Measurements from ENCODE around the gene SYDE1. TPM values are rescaled to one million over a fixed set of nuclear protein-coding genes. Genes with fewer than 3 reads are reported as not detected.

The SYDE1 gene
- total and polyA plus RNA-seq, 2 donors (not counting 1 experiment from before 2014, with no cell fraction given): not detected

GRCh38 chr19:15118248-15118647, 11.0 kb downstream of the SYDE1 start:
- no peaks in the 10 kb centered on the region for H3K27me3 ChIP-seq (replicated peaks in 1 of 4; ENCODE audit: control extremely low read depth in 1 of 4, control insufficient read depth in 3 of 4, insufficient read depth in 4 of 4, low read length in 3 of 4)
- no peak overlapping the region for H3K27ac Mint-ChIP-seq
- peaks cover 0 to 7% (median 0%) of the 10 kb centered on the region in 3 donors for H3K9me3 ChIP-seq (ENCODE audit: control extremely low read depth in 1 of 3, control insufficient read depth in 2 of 3, insufficient read depth in 1 of 3, low read length in 2 of 3)
- H3K27me3 Mint-ChIP-seq: no peaks in the 10 kb centered on the region
- ChIA-PET CTCF (no interaction called here), POLR2A (no interaction called here)
- 100% methylated on average over 2 of the region's 2 CpGs for WGBS (ENCODE audit: insufficient coverage)
- TF ChIP-seq CTCF (IDR thresholded peaks at IDR 0.05) (no peak), EZH2 (IDR thresholded peaks at IDR 0.05; ENCODE audit: borderline replicate concordance, insufficient read depth, low read depth, low read length, poor library complexity, severe bottlenecking) (no peak)
- H3K9ac ChIP-seq (ENCODE audit: low read length): no peak overlapping the region
- intact Hi-C loops (cut with micrococcal nuclease): no loop called here
- H3K4me1 Mint-ChIP-seq: peaks cover 1% of the 10 kb centered on the region
- ATAC-seq (ENCODE audit: low read depth) (no peak), DNase-seq (no peak)
- H3K36me3 ChIP-seq (replicated peaks in 1 of 2; ENCODE audit: control extremely low read depth in 1 of 2, control insufficient read depth in 1 of 2, extremely low read depth in 1 of 2, insufficient read depth in 2 of 2, low read length in 1 of 2): peaks cover 0 to 46% of the 10 kb centered on the region in 2 experiments
- H3K79me2 ChIP-seq (ENCODE audit: control insufficient read depth, insufficient read depth, low read length): peaks cover 5% of the 10 kb centered on the region
- no peak overlapping the region for H3K4me3 ChIP-seq (ENCODE audit: control extremely low read depth in 1 of 5, extremely low read depth in 1 of 5, insufficient read depth in 1 of 5, low read depth in 2 of 5, low read length in 4 of 5)
- no peak overlapping the region for H3K4me2 ChIP-seq (replicated peaks; ENCODE audit: low read depth, low read length, poor library complexity, severe bottlenecking)
- H3K9me3 Mint-ChIP-seq (ENCODE audit: insufficient read depth): no peaks in the 10 kb centered on the region
- no peak overlapping the region for H3K27ac ChIP-seq (ENCODE audit: low read length in 2 of 2)
- no peak overlapping the region for H2AFZ ChIP-seq (ENCODE audit: insufficient read depth, low read depth, low read length, poor library complexity, severe bottlenecking)
- no peak overlapping the region for H3K4me3 Mint-ChIP-seq
- H4K20me1 ChIP-seq (ENCODE audit: control insufficient read depth, insufficient read depth, low read length, poor library complexity, severe bottlenecking): no peaks in the 10 kb centered on the region
- no peaks in the 10 kb centered on the region for H3K4me1 ChIP-seq (ENCODE audit: control insufficient read depth in 2 of 2, insufficient read depth in 2 of 2, low read length in 2 of 2)

- peaks cover 2% of the 10 kb centered on the region for H3K4me1 Mint-ChIP-seq
- Histone ChIP-seq H4K20me1 (ENCODE audit: control insufficient read depth, insufficient read depth, low read length, poor library complexity, severe bottlenecking) (peaks cover 5% of the 10 kb centered on the region), H3K36me3 (replicated peaks in 1 of 2; ENCODE audit: control extremely low read depth in 1 of 2, control insufficient read depth in 1 of 2, extremely low read depth in 1 of 2, insufficient read depth in 2 of 2, low read length in 1 of 2) (peaks cover 0 to 46% of the 10 kb centered on the region in 2 experiments), H2AFZ (ENCODE audit: insufficient read depth, low read depth, low read length, poor library complexity, severe bottlenecking) (no peak overlapping the region), H3K9ac (ENCODE audit: low read length) (no peak overlapping the region), H3K27me3 (replicated peaks in 1 of 4; ENCODE audit: control extremely low read depth in 1 of 4, control insufficient read depth in 3 of 4, insufficient read depth in 4 of 4, low read length in 3 of 4) (no peaks in the 10 kb centered on the region), H3K4me1 (ENCODE audit: control insufficient read depth in 2 of 2, insufficient read depth in 2 of 2, low read length in 2 of 2) (peaks cover under 1 to 1% of the 10 kb centered on the region in 2 donors), H3K79me2 (ENCODE audit: control insufficient read depth, insufficient read depth, low read length) (peaks cover 5% of the 10 kb centered on the region), H3K4me3 (ENCODE audit: control extremely low read depth in 1 of 5, extremely low read depth in 1 of 5, insufficient read depth in 1 of 5, low read depth in 2 of 5, low read length in 4 of 5) (no peak overlapping the region), H3K9me3 (ENCODE audit: control extremely low read depth in 1 of 3, control insufficient read depth in 2 of 3, insufficient read depth in 1 of 3, low read length in 2 of 3) (peaks cover 0 to under 1% (median 0%) of the 10 kb centered on the region in 3 donors), H3K27ac (ENCODE audit: low read length in 2 of 2) (no peak overlapping the region), H3K4me2 (replicated peaks; ENCODE audit: low read depth, low read length, poor library complexity, severe bottlenecking) (no peak overlapping the region)
- no peak overlapping the region for H3K27ac Mint-ChIP-seq
- no peak for TF ChIP-seq CTCF (IDR thresholded peaks at IDR 0.05)
- TF ChIP-seq EZH2 (IDR thresholded peaks at IDR 0.05; ENCODE audit: borderline replicate concordance, insufficient read depth, low read depth, low read length, poor library complexity, severe bottlenecking): no peak
- H3K9me3 Mint-ChIP-seq (ENCODE audit: insufficient read depth): no peaks in the 10 kb centered on the region
- intact Hi-C loops (cut with micrococcal nuclease): no loop called here
- POLR2A ChIA-PET: no interaction called here
- CTCF ChIA-PET: no interaction called here
- no peaks in the 10 kb centered on the region for H3K27me3 Mint-ChIP-seq
- DNase-seq (no peak), ATAC-seq (ENCODE audit: low read depth) (no peak)
- WGBS (ENCODE audit: insufficient coverage): 99% methylated on average over 14 of the region's 20 CpGs
- no peak overlapping the region for H3K4me3 Mint-ChIP-seq
Observed at GRCh38 chr19:15118789-15119494, 11.7 kb downstream of the SYDE1 start.

All from B cell (primary cell).